HG03097 (cell line): ENCODE data around the gene CFAP90.

ENCODE experiments used
- ATAC-seq: cut with Tn5 transposase; IDR thresholded peaks from one replicate; pipeline ENCODE4 v1.9.1; 2021; ENCODE audit not compliant: unreplicated experiment, low FRiP score

CFAP90 gene

GRCh38 chr5:7850395-7851239, at the start of gene CFAP90:
Gene CFAP90 (minus strand): TSS chr5:7851133. CDS start chr5:7851021, 112 bp downstream.
- no peak for ATAC-seq

- no peak for ATAC-seq
Observed at GRCh38 chr5:7897014-7897600, 46.2 kb upstream of the CFAP90 start.

- ATAC-seq: peak; percentile 88
Observed at GRCh38 chr5:7894860-7895259, 43.9 kb upstream of the CFAP90 start.

GRCh38 chr5:7894439-7894838, 43.5 kb upstream of the CFAP90 start:
- ATAC-seq: no peak

DNA sequence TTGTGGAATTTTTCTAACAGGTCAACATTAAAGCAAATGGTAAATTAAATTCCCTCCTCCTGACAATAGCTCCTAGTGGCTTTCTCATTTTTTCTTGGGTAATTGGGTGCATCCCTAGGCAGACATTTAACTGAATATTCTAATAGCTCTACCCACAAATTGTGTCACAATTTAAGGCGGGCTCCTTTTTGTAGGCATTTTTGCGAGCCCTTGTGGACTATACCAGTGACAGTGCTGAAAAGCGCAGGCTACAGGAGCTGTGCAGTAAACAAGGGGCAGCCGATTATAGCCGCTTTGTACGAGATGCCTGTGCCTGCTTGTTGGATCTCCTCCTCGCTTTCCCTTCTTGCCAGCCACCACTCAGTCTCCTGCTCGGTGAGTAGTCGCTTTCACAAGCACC, 38.0 kb upstream of the CFAP90 start:
- ATAC-seq: no peak

GRCh38 chr5:7886849-7887475, 36.0 kb upstream of the CFAP90 start:
- ATAC-seq: no peak

DNA sequence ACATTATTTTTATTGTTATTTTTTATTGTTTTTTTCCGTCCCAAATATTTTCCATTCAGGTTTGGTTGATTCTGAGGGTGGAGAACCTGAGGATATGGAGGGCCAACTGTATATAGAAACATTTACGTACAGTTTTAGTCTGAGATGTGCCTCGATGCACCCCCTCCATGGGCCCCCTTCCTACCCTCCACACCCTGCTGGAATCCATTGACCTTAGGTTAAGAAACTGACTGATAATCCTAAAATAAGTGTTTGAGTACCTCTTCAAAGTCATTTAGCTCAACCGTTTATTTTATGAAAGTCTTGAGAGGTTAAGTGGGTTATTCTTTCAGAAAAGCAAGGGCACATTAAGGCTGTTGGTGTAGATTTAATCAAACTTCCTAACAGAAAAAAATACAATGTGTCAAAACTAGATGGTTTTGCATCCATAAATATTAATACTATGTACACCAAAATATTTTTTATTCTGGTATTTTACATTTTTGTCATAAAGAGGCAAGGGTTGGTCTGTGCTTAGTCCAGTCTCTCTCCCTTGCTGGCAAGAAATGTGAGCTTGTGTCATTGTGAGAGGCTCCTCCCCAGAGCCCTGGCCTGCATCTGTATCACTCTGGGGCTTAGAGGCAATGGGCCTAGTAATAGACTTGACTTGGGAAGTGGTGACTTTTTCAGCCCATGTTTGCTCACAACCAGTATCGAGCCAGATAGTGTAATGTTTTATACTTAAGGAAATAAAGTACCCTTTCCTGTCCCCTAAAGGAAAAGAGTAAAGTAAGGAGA, 33.7 kb upstream of the CFAP90 start:
- ATAC-seq: no peak

DNA sequence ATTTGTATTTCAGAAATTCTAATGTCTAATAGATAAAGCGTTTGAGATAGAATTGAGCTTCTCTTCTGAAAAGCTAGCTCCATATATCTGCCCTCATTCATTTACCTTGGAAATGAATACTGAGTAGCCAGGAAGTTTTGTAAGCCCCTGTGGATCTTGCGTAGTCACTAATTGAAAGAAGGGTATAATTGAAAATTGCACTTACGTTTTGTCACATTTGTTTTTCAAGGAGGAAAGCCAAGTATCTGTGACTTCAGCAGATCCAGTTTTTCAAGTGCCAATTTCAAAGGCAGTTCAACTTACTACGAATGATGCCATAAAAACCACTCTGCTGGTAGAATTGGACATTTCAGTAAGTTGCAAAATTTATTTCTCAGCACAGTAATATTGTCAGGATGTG, 32.0 kb upstream of the CFAP90 start:
- ATAC-seq: no peak

DNA sequence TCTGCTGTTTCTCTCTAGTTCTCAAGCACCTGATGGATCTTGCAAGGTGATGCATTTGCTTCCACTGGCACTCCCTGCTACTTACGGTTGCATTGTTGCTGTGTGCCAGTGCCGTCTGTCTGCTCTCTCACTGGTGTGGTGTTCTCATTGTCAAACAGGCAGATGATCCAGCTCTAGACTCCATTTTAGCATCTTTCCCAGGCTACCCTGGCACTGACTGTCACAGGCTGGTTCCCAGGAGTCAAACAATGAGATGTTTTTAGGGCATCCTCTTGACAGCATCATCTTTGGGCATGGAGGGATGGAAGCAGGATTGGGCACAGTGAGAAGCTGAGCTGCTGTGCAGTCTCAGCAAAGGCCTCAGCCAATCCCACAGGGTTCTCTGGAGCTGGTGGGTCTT, 30.9 kb upstream of the CFAP90 start:
- ATAC-seq: no peak

GRCh38 chr5:7881091-7881490, 30.2 kb upstream of the CFAP90 start:
- no peak for ATAC-seq

DNA sequence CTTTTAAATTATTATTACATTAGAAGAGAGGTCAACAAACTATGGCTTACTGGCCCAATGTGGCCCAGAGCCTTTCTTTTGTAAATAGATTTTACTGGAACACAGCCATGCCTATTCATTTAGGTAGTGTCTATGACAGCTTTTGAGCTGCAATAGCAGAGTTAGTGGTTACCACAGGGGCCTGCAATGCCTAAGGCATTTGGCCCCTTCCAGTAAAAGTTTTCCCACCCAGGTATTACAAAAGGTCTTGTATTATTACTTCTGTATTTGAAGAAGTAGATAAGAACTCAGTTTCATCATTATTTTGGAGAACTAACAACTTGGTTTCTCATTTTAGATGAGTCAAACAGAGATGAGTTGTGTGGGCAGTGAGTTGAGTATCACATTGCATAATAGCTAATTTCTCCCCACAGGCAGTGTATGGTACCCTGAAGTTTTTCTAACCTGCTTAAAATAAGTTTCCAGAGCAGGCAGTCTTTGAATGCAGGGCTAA, 27.5 kb upstream of the CFAP90 start:
- peak; percentile 91 for ATAC-seq

GRCh38 chr5:7877851-7878250, 26.9 kb upstream of the CFAP90 start:
- no peak for ATAC-seq

DNA sequence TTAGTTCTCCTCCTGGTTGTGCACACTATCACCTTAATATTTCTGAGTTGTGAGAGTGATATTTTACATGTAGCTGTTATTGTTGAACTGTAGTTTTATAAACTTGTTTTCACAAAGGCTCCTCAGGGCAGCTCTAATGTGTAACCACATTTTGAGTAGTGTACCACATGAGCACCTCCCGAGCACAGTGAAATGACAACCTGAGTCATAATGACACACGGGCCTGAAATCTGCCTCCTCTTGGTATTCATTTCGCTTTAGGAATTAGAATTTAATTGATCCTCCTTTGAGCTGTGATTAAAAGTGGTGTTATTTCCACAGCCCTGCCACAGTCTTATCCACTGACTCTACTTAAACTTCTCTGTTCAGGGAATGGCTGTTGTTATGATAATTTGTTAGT, 25.9 kb upstream of the CFAP90 start:
- ATAC-seq: no peak

GRCh38 chr5:7875151-7875550, 24.2 kb upstream of the CFAP90 start:
- ATAC-seq: no peak

DNA sequence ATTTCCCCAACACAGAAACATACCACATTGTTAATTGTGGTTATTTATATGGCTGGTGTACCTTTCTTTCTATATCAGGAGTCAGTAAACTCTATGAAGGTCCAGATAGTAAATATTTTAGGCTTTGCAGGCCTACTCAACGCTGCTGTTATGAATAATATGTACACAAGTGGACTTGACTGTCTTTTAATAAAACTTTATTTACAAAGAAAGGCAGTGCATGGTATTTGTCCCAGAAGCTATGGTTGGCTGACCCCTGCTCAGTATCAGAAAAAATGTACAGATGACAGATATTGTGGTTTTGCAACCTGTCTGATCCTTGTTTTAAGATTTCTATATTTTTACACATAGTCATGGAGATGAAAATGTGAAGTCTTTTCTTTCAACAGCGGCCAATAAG, 23.7 kb upstream of the CFAP90 start:
- no peak for ATAC-seq

DNA sequence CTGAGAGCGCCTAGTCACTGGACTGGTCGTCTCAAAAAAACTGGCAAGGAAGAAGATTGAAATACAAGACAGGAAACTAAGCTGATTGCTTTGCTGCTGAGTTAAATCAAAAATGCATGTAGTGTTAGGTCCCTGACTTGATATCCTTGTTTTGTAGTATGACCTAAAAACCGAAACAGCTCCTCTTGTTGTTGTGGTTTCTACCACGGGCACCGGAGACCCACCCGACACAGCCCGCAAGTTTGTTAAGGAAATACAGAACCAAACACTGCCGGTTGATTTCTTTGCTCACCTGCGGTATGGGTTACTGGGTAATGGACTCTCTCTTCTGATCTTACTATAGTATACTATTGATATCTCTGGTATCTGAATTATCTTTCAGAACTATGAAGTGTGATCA, 22.3 kb upstream of the CFAP90 start:
- no peak for ATAC-seq

DNA sequence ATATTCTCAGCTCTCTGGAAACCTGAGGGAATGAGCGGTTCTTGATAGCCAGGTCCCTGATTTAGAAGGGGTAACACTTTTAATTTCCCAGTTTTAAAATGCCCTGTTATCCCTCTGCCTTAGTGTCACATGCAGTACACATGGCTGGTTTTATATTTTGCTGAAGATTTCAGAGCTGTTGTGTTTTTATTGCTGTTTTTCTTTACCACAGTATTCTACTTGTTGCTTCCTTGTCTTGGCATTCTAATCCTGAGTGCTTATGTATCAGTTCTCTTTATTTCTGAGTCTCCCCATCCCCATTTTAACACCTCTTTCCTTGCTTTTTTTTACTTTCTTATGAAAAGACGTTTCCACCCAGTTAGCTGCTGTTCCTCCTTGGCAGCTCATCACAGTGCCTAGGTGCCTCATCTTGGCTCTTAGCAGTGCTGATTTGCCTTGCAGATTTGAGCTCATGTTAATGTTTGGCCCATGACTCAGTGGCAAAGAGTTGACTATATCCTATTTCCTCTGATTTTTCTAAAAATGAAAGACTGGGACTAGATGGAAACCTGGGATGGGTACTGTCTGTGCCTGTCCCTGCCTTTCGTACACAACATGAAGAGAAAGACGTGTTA, 21.7 kb upstream of the CFAP90 start:
- ATAC-seq: no peak

DNA sequence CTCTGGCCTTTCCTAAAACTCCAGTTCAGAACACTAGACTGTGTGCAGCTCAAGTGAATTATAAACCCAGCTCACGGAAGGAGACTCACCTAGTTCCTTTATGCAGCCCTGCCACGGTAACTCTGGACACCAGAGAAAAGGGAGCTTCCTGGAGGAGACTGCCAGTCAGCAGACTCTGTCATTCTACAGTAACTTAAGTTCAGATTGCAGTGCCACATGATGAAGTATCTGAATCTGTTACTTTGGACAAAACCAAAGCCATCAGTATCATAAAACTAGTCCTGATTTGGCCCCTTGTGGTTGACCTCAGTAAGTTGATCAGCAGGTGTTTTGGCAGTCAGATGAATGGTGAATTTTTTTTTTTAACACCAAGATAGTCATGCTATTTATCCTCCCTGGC, 20.7 kb upstream of the CFAP90 start:
- ATAC-seq: no peak

GRCh38 chr5:7869474-7870136, 18.7 kb upstream of the CFAP90 start:
- peak; percentile 20 for ATAC-seq
